SK-N-SH treated with all-trans-retinoic acid at 6 μM for 48 hours (cell line): ENCODE data around the gene TNRC6A.

ENCODE experiments used
- ATAC-seq: fragments of 200-7000 bp; cut with Tn5 transposase; 3 replicates; pipeline ENCODE4 v1.9.1; 2020; ENCODE audit warnings: mild to moderate bottlenecking, moderate library complexity
- BACH2 ChIP-seq: fragments of 250-450 bp; sonication (Bioruptor Pico); IDR thresholded peaks from 2 replicates; pipeline ENCODE4 v1.9.0; 2021; ENCODE audit warnings: mild to moderate bottlenecking, borderline replicate concordance
- CSRNP3 ChIP-seq: fragments of 250-450 bp; sonication (Bioruptor Pico); IDR thresholded peaks from 2 replicates; pipeline ENCODE4 v1.5.1; 2021; ENCODE audit warnings: mild to moderate bottlenecking, moderate library complexity
- ESRRG ChIP-seq: fragments of 250-450 bp; sonication (Bioruptor Pico); IDR thresholded peaks from 2 replicates; pipeline ENCODE4 v1.6.1; 2021; ENCODE audit warnings: mild to moderate bottlenecking
- GLIS3 ChIP-seq: fragments of 250-450 bp; sonication (Bioruptor Pico); IDR thresholded peaks from 2 replicates; pipeline ENCODE4 v1.5.0; 2020; ENCODE audit warnings: mild to moderate bottlenecking, moderate library complexity
- ISL1 ChIP-seq: fragments of 250-450 bp; sonication (Bioruptor Pico); IDR thresholded peaks from 2 replicates; pipeline ENCODE4 v2.1.2; 2022; ENCODE audit warnings: mild to moderate bottlenecking, moderate library complexity
- PATZ1 ChIP-seq: fragments of 250-450 bp; sonication (Bioruptor Pico); IDR thresholded peaks from 2 replicates; pipeline ENCODE4 v1.8.0; 2020; ENCODE audit warnings: mild to moderate bottlenecking, moderate library complexity, borderline replicate concordance
- PPARA ChIP-seq: fragments of 250-450 bp; sonication (Bioruptor Pico); IDR thresholded peaks from 2 replicates; pipeline ENCODE4 v1.5.0; 2020; ENCODE audit warnings: mild to moderate bottlenecking, borderline replicate concordance
- RARB ChIP-seq: fragments of 250-450 bp; sonication (Bioruptor Pico); IDR thresholded peaks from 2 replicates; pipeline ENCODE4 v1.8.0; 2021; ENCODE audit warnings: mild to moderate bottlenecking, moderate library complexity
- SNAI2 ChIP-seq: fragments of 250-450 bp; sonication (Bioruptor Pico); IDR thresholded peaks from 2 replicates; pipeline ENCODE4 v1.5.0; 2020; ENCODE audit warnings: mild to moderate bottlenecking, moderate library complexity
- TCF4 ChIP-seq: fragments of 250-450 bp; sonication (Bioruptor Pico); IDR thresholded peaks from 2 replicates; pipeline ENCODE4 v1.8.0; 2021; ENCODE audit warnings: mild to moderate bottlenecking, moderate library complexity, borderline replicate concordance
- TOX ChIP-seq: fragments of 250-450 bp; sonication (Bioruptor Pico); IDR thresholded peaks from 2 replicates; pipeline ENCODE4 v1.8.0; 2021; ENCODE audit warnings: mild to moderate bottlenecking, moderate library complexity, borderline replicate concordance
- TSHZ2 ChIP-seq: fragments of 250-450 bp; sonication (Bioruptor Pico); IDR thresholded peaks from 2 replicates; pipeline ENCODE4 v1.5.0; 2020; ENCODE audit warnings: mild to moderate bottlenecking, moderate library complexity
- ZC3H10 ChIP-seq: fragments of 250-450 bp; sonication (Bioruptor Pico); IDR thresholded peaks from 2 replicates; pipeline ENCODE4 v1.5.1; 2021; ENCODE audit warnings: mild to moderate bottlenecking, moderate library complexity
- ZFP3 ChIP-seq: fragments of 250-450 bp; sonication (Bioruptor Pico); IDR thresholded peaks from 2 replicates; pipeline ENCODE4 v1.5.0; 2020; ENCODE audit warnings: mild to moderate bottlenecking, moderate library complexity
- ZFP30 ChIP-seq: fragments of 450-650 bp; formaldehyde crosslinking; IDR thresholded peaks from 2 replicates; pipeline ENCODE4 v1.5.0; 2022; ENCODE audit warnings: mild to moderate bottlenecking, moderate library complexity
- ZNF565 ChIP-seq: fragments of 450-650 bp; formaldehyde crosslinking; conservative IDR thresholded peaks from 2 replicates; pipeline ENCODE4 v1.5.0; 2020; ENCODE audit warnings: low read depth, mild to moderate bottlenecking, moderate library complexity
- ZNF70 ChIP-seq: fragments of 450-650 bp; formaldehyde crosslinking; IDR thresholded peaks from 2 replicates; pipeline ENCODE4 v1.5.0; 2020; ENCODE audit warnings: mild to moderate bottlenecking, moderate library complexity
- ZNF8 ChIP-seq: fragments of 450-650 bp; formaldehyde crosslinking; IDR thresholded peaks from 2 replicates; pipeline ENCODE4 v1.5.0; 2020; ENCODE audit warnings: mild to moderate bottlenecking, moderate library complexity
- TF ChIP-seq, protein P1 (sequence below): fragments of 250-450 bp; sonication (Bioruptor Pico); IDR thresholded peaks from 2 replicates; pipeline ENCODE4 v1.5.1; 2020; ENCODE audit warnings: low read depth, mild to moderate bottlenecking, moderate library complexity

TNRC6A gene

DNA sequence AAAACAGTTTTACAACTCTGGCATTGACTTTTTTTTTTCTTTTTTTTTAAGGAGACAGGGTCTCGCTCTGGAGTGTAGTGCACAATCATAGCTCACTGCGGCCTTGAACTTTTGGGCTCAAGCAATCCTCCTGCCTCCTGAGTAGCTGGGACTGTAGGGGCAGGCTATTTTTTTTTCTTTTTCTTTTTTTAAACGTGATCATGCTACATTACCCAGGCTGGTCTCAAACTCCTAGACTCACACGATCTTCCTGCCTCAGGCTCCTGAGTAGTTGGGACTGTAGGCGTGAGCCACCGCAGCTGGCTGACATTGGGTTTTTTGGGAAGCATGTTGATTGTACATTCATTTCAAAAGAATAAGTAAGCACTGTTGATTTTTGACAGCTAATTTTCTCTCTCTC is 32.1 kb downstream of the TNRC6A start:
- TF ChIP-seq ZFP30 (CRISPR knock-in tag) (no peak), CSRNP3 (CRISPR knock-in tag) (no peak), ZNF70 (CRISPR knock-in tag) (no peak), ZNF565 (CRISPR knock-in tag) (no peak), PATZ1 (CRISPR knock-in tag) (no peak), PPARA (no peak), BACH2 (CRISPR knock-in tag) (no peak), GLIS3 (CRISPR knock-in tag) (no peak), TSHZ2 (CRISPR knock-in tag) (no peak), RARB (CRISPR knock-in tag) (no peak), SNAI2 (CRISPR knock-in tag) (no peak), TOX (no peak)
- TF ChIP-seq, all 23 proteins: peak for 0
- ATAC-seq, result no peak

GRCh38 chr16:24764916-24765315 is 35.5 kb downstream of the TNRC6A start:
- no peak for ATAC-seq
- no peak for TF ChIP-seq BACH2 (CRISPR knock-in tag)
- no peak for TF ChIP-seq ISL1 (CRISPR knock-in tag)
- TF ChIP-seq TCF4 (CRISPR knock-in tag), result no peak
- TF ChIP-seq ZFP30 (CRISPR knock-in tag), result no peak
- TF ChIP-seq ZFP3 (CRISPR knock-in tag), result no peak
- TF ChIP-seq ZNF565 (CRISPR knock-in tag), result no peak
- no peak for TF ChIP-seq ESRRG (CRISPR knock-in tag)
- no peak for TF ChIP-seq ZNF8 (CRISPR knock-in tag)
- TF ChIP-seq TOX, result no peak
- TF ChIP-seq, protein P1, sequence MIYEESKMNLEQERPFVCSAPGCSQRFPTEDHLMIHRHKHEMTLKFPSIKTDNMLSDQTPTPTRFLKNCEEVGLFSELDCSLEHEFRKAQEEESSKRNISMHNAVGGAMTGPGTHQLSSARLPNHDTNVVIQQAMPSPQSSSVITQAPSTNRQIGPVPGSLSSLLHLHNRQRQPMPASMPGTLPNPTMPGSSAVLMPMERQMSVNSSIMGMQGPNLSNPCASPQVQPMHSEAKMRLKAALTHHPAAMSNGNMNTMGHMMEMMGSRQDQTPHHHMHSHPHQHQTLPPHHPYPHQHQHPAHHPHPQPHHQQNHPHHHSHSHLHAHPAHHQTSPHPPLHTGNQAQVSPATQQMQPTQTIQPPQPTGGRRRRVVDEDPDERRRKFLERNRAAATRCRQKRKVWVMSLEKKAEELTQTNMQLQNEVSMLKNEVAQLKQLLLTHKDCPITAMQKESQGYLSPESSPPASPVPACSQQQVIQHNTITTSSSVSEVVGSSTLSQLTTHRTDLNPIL (CRISPR knock-in tag), result no peak
- no peak for TF ChIP-seq TSHZ2 (CRISPR knock-in tag)
- TF ChIP-seq PATZ1 (CRISPR knock-in tag), result no peak
- TF ChIP-seq ZC3H10 (CRISPR knock-in tag), result no peak
- TF ChIP-seq GLIS3 (CRISPR knock-in tag), result no peak
